DOHH2 (cell line): ENCODE results near the gene TAF11L6.
"Not testable (repeated sequence)": the region's sequence is repeated elsewhere in the genome, so short reads cannot be mapped to it uniquely, and the experiment has no call there.

Experiments used
- EZH2phosphoT487 ChIP-seq: fragments of 200-600 bp; sonication (generic); IDR thresholded peaks from 2 replicates; pipeline ENCODE4 v1.6.1; 2017; ENCODE audit warnings: borderline replicate concordance, mild to moderate bottlenecking, antibody characterized with exemption, low read length, moderate library complexity, mixed read lengths
- TF ChIP-seq, protein P1 (sequence below): fragments of 200-600 bp; sonication (generic); IDR thresholded peaks from one replicate; pipeline ENCODE4 v1.5.1; 2014; ENCODE audit warnings: antibody characterized with exemption, mild to moderate bottlenecking, low read depth, low read length; ENCODE audit not compliant: poor library complexity, severe bottlenecking

GRCh38 chr5:17517526-17517925, 10.9 kb upstream of the TAF11L6 start:
- TF ChIP-seq, protein P1, sequence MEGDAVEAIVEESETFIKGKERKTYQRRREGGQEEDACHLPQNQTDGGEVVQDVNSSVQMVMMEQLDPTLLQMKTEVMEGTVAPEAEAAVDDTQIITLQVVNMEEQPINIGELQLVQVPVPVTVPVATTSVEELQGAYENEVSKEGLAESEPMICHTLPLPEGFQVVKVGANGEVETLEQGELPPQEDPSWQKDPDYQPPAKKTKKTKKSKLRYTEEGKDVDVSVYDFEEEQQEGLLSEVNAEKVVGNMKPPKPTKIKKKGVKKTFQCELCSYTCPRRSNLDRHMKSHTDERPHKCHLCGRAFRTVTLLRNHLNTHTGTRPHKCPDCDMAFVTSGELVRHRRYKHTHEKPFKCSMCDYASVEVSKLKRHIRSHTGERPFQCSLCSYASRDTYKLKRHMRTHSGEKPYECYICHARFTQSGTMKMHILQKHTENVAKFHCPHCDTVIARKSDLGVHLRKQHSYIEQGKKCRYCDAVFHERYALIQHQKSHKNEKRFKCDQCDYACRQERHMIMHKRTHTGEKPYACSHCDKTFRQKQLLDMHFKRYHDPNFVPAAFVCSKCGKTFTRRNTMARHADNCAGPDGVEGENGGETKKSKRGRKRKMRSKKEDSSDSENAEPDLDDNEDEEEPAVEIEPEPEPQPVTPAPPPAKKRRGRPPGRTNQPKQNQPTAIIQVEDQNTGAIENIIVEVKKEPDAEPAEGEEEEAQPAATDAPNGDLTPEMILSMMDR, result not testable (repeated sequence)
- TF ChIP-seq EZH2phosphoT487, result not testable (repeated sequence)
